NCI-H345 (cell line): ENCODE measurements around the gene SLC4A1.
"Not testable (repeated sequence)": the region's sequence is repeated elsewhere in the genome, so short reads cannot be mapped to it uniquely, and the experiment has no call there.

Experiments used
- DNase-seq: peaks from one replicate; lab custom pipeline; 2025; lab: John Stamatoyannopoulos, UW

The SLC4A1 gene

GRCh38 chr17:44256671-44257070 is 11.3 kb downstream of the SLC4A1 start:
- no peak for DNase-seq

GRCh38 chr17:44255915-44256314 is 12.0 kb downstream of the SLC4A1 start:
- DNase-seq: no peak

- DNase-seq: no peak
Observed at GRCh38 chr17:44254361-44255095, 13.4 kb downstream of the SLC4A1 start.

GRCh38 chr17:44253006-44253405 is 14.9 kb downstream of the SLC4A1 start:
- no peak for DNase-seq

GRCh38 chr17:44251062-44251461 is 16.9 kb downstream of the SLC4A1 start:
- DNase-seq: no peak

- no peak for DNase-seq
Observed at GRCh38 chr17:44249501-44250246, 18.3 kb downstream of the SLC4A1 start.

GRCh38 chr17:44247876-44248736 is 19.8 kb downstream of the SLC4A1 start:
- no peak for DNase-seq

- DNase-seq: no peak
Observed at GRCh38 chr17:44247440-44247841, 20.5 kb downstream of the SLC4A1 start.

GRCh38 chr17:44241106-44241624 is 26.8 kb downstream of the SLC4A1 start:
- no peak for DNase-seq

- DNase-seq: not testable (repeated sequence)
Observed at GRCh38 chr17:44237886-44238285, 30.0 kb downstream of the SLC4A1 start.

GRCh38 chr17:44236444-44236991 is 31.4 kb downstream of the SLC4A1 start:
- DNase-seq: no peak

GRCh38 chr17:44235583-44235936 is 32.4 kb downstream of the SLC4A1 start:
- no peak for DNase-seq

- no peak for DNase-seq
Observed at GRCh38 chr17:44233582-44233981, 34.4 kb downstream of the SLC4A1 start.

GRCh38 chr17:44232061-44232460 is 35.9 kb downstream of the SLC4A1 start:
- no peak for DNase-seq

- no peak for DNase-seq
Observed at GRCh38 chr17:44230140-44230539, 37.8 kb downstream of the SLC4A1 start.

- DNase-seq: no peak
Observed at GRCh38 chr17:44229090-44229489, 38.8 kb downstream of the SLC4A1 start.

GRCh38 chr17:44223541-44224071 is 44.3 kb downstream of the SLC4A1 start:
- DNase-seq: no peak

GRCh38 chr17:44222112-44222869 is 45.6 kb downstream of the SLC4A1 start:
- DNase-seq: peak; percentile 85

GRCh38 chr17:44221862-44222111 is 46.1 kb downstream of the SLC4A1 start:
- DNase-seq: no peak

- peak; percentile 79 for DNase-seq
Observed at GRCh38 chr17:44221084-44221861, 46.7 kb downstream of the SLC4A1 start.
